GM12864 (cell line): Measurements from ENCODE around the gene NCR2.
"Not testable (repeated sequence)": the region's sequence is repeated elsewhere in the genome, so short reads cannot be mapped to it uniquely, and the experiment has no call there.

Experiments used
- DNase-seq: peaks from one replicate; pipeline ENCODE4 v3.0.0-alpha.2; 2011; ENCODE audit warnings: low read depth
- H3K4me3 ChIP-seq: 2 replicates; pipeline ENCODE4 v1.5.1; 2011; ENCODE audit warnings: mild to moderate bottlenecking, low read depth, low read length, control low read depth
- TF ChIP-seq, protein P1 (sequence below): IDR thresholded peaks from 2 replicates; pipeline ENCODE4 v1.5.1; 2011; ENCODE audit warnings: low read depth, mild to moderate bottlenecking, moderate library complexity, low read length, control low read depth, inconsistent platforms; ENCODE audit errors: missing control alignments

Gene NCR2

GRCh38 chr6:41294214-41294872 is 41.1 kb upstream of the NCR2 start:
- no peak overlapping the region for H3K4me3 ChIP-seq
- DNase-seq = no peak
- TF ChIP-seq, protein P1, sequence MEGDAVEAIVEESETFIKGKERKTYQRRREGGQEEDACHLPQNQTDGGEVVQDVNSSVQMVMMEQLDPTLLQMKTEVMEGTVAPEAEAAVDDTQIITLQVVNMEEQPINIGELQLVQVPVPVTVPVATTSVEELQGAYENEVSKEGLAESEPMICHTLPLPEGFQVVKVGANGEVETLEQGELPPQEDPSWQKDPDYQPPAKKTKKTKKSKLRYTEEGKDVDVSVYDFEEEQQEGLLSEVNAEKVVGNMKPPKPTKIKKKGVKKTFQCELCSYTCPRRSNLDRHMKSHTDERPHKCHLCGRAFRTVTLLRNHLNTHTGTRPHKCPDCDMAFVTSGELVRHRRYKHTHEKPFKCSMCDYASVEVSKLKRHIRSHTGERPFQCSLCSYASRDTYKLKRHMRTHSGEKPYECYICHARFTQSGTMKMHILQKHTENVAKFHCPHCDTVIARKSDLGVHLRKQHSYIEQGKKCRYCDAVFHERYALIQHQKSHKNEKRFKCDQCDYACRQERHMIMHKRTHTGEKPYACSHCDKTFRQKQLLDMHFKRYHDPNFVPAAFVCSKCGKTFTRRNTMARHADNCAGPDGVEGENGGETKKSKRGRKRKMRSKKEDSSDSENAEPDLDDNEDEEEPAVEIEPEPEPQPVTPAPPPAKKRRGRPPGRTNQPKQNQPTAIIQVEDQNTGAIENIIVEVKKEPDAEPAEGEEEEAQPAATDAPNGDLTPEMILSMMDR = no peak

DNA sequence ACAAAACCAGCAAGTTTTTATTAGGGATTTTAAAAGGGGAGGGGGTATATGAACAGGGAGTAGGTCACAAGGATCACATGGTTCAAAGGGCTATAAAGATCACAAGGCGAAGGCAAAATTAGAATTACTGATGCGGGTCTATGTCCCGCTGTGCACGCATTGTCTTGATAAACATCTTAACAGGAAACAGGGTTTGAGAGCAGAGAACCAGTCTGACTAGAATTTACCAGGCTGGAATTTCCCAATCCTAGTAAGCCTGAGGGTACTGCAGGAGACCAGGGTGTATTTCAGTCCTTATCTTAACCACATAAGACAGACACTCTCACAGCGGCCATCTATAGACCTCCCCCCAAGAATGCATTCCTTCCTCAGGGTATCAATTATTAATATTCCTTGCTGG is 38.2 kb upstream of the NCR2 start:
- DNase-seq, H3K4me3 ChIP-seq: not testable (repeated sequence)

GRCh38 chr6:41298785-41299502 is 36.5 kb upstream of the NCR2 start:
- TF ChIP-seq, protein P1 = no peak
- H3K4me3 ChIP-seq = no peak overlapping the region
- DNase-seq = no peak

- TF ChIP-seq, protein P1 = no peak
- no peak overlapping the region for H3K4me3 ChIP-seq
- peak; percentile 22 for DNase-seq
Measured at GRCh38 chr6:41302638-41303037, 32.8 kb upstream of the NCR2 start.

- H3K4me3 ChIP-seq = no peak overlapping the region
- TF ChIP-seq, protein P1 = peak; percentile 60
- DNase-seq = no peak
Measured at GRCh38 chr6:41306187-41306854, 29.1 kb upstream of the NCR2 start.

DNA sequence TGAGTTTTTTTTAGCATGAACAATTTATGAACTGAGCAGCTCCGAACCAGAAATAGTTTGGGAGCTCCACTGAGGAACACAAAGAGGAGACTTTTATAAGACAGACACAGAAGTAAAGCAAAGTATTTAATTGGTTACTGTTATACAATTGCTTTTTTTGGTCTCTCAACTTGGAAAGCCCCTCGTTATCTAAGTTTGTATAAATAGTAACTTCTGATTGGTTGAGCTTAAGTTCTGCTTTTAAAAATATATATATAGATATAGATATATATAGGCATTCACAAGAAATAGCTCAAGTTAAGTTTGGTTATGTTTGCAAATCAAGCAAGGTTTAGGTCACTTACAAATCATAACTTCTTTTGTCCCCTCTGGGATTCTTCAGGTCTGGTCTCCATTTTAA is 20.2 kb upstream of the NCR2 start:
- no peak for DNase-seq
- no peak overlapping the region for H3K4me3 ChIP-seq
- TF ChIP-seq, protein P1 = no peak

DNA sequence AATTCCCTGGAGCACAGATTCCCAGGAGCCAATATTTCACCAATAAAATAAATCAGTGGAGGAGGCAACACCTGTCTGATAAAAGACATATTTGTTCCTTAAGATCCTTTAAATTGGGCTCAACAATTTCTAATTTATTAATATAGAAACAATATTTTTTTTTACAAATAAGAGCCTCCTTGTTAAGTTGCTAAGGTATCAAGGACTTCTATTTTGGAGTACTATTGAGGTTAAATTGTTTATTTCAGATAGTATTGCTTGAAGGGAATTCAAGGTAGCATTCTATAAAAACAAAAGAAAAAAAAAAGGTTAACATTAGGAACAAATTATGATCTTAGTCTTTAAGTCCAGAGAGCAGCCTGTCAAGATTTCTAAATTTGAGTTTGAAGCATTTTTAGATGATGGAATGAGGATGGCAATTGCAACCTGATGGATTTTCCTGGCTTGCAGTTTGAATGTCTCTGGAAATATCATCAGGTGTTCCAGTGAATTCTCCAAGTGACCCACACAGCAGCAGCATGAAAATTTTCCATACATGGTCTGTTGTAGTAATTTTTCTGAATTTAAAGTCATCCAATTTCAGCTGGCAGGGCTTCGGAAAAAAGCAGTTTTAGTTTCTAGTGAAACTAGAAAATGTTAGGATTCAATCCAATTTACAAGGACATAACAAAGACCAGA is 19.3 kb upstream of the NCR2 start:
- H3K4me3 ChIP-seq = no peak overlapping the region
- no peak for DNase-seq
- TF ChIP-seq, protein P1 = no peak
